Posterior vena cava (tissue), 2 donors: Measurements from ENCODE around the gene PTPN1. TPM values are rescaled to one million over a fixed set of nuclear protein-coding genes. Genes with fewer than 3 reads are reported as not detected.
"Not testable (repeated sequence)": the region's sequence is repeated elsewhere in the genome, so short reads cannot be mapped to it uniquely, and the experiment has no call there.

ENCODE experiments used
- DNase-seq: peaks from one replicate; pipeline ENCODE4 v3.0.0-alpha.2; 2020; ENCODE audit warnings: low spot score
- intact Hi-C, 2 donors: fragments of 100-400 bp; cut with DNase I; formaldehyde crosslinking; loops; one replicate each; pipeline versions ENCODE4 v1.14.1 to v1.14.2; 2022 to 2023
- total RNA-seq, 2 donors: library from RNA; stranded (reverse); fragmentation: NEBNext Ultra II Directional; extraction: Animal tissue kit (Norgen Biotek cat#: 25700); gene quantifications; one replicate each; pipeline ENCODE4 v1.2.1, GENCODE V29; 2021
- donor health status: DM: yes; HTN: yes; CAD: no.
- donor health status: DM: yes; HTN: yes; CAD: no.

PTPN1 gene
- total RNA-seq, 2 donors from 2014 or later = 23.5 to 43.6 TPM

- DNase-seq = no peak
- intact Hi-C loops = no loop called here
Measured at GRCh38 chr20:50563133-50563944, 53.2 kb downstream of the PTPN1 start.

DNA sequence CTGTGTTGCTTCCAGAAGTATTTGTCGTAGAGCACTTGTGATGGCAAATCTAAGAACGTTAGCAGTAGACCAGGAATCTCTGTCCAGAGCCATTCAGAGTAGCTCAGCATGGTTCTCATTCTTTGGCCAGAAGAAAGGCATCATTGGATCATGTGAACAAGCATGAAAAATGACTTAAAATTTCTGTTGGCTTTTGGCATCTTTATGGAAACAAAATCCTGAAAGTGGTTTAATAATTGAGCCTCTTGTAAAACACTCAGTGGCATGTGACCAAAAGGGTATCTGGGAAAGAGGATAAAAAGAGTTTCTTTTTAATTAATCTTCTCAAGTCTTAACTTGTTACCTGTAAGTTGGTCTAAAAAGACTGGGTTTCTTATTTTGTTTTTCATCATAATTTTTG is 55.2 kb downstream of the PTPN1 start:
- intact Hi-C loops = loop anchor here in 1 of 2 donors (5.0 kb wide), 1 partner anchor 1402 kb away; no protein-coding TSS in a partner anchor
- DNase-seq = no peak

- intact Hi-C loops = loop anchor here in 1 of 2 donors (5.0 kb wide), 1 partner anchor 1401 kb away; no protein-coding TSS in a partner anchor
- DNase-seq = no peak
Measured at GRCh38 chr20:50565871-50566270, 55.7 kb downstream of the PTPN1 start.

- DNase-seq = no peak
- intact Hi-C loops = loop anchor here in 1 of 2 donors (5.0 kb wide), 1 partner anchor 1399 kb away; no protein-coding TSS in a partner anchor
Measured at GRCh38 chr20:50567860-50568548, 57.8 kb downstream of the PTPN1 start.

DNA sequence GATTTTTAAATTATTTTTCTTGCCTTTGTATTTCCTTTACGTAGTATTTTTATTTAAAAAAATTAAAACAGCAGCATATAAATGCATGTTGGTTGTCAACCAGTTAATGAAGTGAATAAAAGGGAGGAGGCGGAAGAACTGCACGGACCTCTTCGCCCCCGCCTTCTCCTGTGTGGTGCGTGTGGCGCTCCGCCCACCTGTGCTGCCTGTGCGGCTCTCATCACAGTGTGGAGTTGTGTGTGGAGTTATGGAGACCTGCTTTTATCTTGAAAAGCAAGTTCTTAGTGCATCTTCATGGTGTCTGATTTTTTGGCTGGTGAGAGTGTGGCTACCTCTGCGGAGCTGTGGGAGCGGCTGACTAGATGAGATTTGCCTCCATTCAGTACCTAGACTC is 58.4 kb downstream of the PTPN1 start:
- intact Hi-C loops = loop anchor here in 1 of 2 donors (5.0 kb wide), 1 partner anchor 1399 kb away; no protein-coding TSS in a partner anchor
- no peak for DNase-seq

DNA sequence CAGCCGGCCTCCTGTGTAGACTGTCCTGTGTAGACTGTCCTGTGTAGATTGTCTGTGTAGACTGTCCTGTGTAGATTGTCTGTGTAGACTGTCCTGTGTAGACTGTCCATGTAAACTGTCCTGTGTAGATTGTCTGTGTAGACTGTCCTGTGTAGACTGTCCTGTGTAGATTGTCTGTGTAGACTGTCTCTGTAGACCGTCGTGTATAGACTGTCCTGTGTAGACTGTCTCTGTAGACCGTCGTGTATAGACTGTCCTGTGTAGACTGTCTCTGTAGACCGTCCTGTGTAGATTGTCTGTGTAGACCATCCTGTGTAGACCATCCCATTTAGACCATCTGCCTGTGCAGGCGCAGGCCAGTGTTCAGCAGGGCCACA is 59.3 kb downstream of the PTPN1 start:
- not testable (repeated sequence) for DNase-seq
- intact Hi-C loops = loop anchor here in 1 of 2 donors (5.0 kb wide), 1 partner anchor 1398 kb away; no protein-coding TSS in a partner anchor

GRCh38 chr20:50569864-50570836 is 60.0 kb downstream of the PTPN1 start:
- intact Hi-C loops = loop anchor here in 1 of 2 donors (5.0 kb wide), 1 partner anchor 1397 kb away; no protein-coding TSS in a partner anchor

DNA sequence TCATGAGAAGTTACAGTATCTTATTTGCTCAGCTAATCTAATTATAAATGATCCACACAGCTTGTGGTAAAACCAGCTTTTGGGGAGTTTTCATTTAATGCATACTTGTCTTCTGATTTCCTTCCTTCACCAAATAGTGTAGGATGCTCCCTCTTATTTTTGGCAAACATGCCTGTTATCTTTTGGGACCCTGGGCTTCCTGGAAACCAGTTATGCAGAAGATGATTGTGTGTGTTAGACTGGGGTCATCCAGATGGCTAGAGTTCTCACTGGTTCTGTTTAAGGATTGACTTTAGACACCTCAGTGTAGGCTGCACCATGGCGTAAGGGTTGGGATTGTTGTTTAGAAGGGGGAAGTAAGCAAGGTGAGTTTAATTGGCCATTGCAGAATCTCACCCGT is 61.3 kb downstream of the PTPN1 start:
- no peak for DNase-seq
- intact Hi-C loops = no loop called here

More at GRCh38 chr20:50569864-50570836, 60.0 kb downstream of the PTPN1 start:
- no peak for DNase-seq

DNA sequence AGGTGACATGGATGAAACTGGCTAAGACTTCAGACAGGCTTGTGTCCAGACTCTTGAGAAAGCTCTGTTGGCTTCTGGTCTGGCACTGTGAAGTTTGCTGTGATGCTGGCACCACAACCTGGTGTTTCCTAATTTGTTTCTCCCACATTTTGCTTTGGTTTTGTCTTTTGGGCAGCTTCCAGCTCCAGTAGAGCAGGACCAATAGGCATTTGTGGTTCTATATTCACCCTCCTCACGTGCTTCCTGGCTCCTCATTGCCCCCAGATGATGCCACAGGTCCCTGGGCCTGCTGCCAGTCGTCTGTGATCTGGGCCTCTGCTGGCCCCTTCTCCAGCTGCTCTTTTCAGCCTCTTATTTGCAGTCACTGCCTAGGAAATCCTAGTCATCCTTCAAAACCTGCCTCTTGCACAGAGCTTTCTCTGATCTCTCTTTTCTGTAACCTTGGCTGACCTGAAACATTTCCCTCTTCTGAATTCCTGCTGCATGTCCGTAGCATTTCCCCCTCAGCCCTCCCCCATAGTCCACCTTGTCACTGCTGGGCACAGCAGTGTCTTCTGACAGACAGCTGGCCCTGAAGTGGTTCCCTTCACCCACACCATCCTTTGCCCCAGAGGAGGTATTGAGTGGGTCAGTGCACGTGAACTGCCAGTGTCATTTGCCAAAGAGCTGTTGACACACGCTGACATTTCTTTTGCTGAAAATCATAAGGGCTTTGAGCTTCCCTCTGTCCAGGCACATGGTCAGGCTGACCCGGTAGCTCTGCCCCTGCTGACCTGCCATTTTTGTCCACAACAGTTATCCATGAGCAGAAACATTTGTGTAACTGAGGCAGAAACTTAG is 63.0 kb downstream of the PTPN1 start:
- intact Hi-C loops = loop anchor here in 1 of 2 donors (1.0 kb wide), 1 partner anchor 13 kb away; no protein-coding TSS in a partner anchor
- DNase-seq = no peak

GRCh38 chr20:50574108-50574507 is 63.9 kb downstream of the PTPN1 start:
- no peak for DNase-seq
- intact Hi-C loops = no loop called here

GRCh38 chr20:50574586-50574985 is 64.4 kb downstream of the PTPN1 start:
- intact Hi-C loops = no loop called here

GRCh38 chr20:50575865-50576720 is 65.9 kb downstream of the PTPN1 start:
- intact Hi-C loops = loop anchor here (5.0 kb wide), 2 partner anchors 94 to 389 kb away; no protein-coding TSS in a partner anchor
- DNase-seq = no peak

More at GRCh38 chr20:50574586-50574985, 64.4 kb downstream of the PTPN1 start:
- DNase-seq = no peak

DNA sequence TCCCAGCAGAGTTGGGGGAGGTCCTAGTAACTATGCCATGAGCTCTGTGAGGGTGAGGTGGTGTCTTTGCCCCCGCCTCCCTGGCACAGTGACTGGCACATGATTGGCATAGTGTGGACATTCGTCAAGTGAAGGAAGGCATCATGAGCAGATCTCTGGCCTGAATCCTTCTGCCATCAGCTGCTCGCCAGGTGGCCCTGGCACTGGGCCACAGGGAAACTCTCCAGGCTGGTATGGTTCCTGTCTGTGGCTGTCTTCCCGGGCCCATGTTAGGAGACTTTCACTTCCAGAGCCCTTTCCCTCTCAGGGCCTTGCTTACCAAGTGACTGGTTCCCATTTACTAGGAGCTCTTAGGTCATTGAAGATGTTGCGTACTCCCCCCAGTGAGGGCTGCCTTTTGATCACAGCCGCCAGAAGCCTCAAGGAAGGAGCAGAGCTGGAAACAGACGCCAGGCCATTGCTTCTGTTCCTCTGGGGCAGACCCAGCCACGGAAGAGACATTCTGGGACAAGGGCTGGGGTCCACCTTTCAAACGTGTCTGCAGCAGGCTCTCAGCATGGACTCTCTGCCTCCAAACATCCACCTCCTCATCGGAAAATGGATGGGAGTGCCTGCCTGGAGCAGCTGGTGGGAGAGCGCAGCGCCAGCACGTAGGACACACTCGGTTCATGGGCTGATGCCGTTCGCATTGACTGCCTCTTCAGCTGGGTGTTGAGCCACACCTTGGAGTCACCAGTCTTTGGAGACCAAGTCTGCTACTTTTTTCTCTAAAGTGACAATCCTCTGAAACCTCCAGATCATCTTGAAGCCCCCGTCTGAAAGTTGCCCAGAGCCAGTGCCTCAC is 67.2 kb downstream of the PTPN1 start:
- intact Hi-C loops = loop anchor here (5.0 kb wide), 2 partner anchors 95 to 390 kb away; no protein-coding TSS in a partner anchor
- peak; percentile 55 for DNase-seq

- DNase-seq = peak; percentile 66
- intact Hi-C loops = loop anchor here (5.0 kb wide), 2 partner anchors 96 to 391 kb away; no protein-coding TSS in a partner anchor
Measured at GRCh38 chr20:50578061-50578777, 68.0 kb downstream of the PTPN1 start.

DNA sequence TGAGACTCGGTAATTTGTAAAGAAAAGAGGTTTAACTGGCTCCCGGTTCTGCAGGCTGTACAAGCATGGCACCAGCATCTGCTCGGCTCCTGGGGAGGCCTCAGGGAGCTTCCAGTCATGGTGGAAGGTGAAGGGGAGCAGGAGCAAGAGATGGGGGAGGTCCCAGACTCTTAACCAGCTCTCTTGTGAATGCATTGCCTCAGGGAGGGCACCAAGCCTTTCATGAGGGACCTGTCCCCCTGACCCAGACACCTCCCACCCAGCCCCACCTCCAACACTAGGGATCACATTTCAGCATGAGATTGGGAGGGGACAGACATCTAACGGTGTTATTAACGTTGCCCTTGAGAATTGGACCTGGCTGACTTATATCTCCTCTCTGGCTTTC is 68.6 kb downstream of the PTPN1 start:
- intact Hi-C loops = loop anchor here (5.0 kb wide), 2 partner anchors 96 to 391 kb away; no protein-coding TSS in a partner anchor
- DNase-seq = peak; percentile 22
